MCF 10A (cell line): ENCODE measurements around the gene ZSCAN22. TPM values are rescaled to one million over a fixed set of nuclear protein-coding genes. Genes with fewer than 3 reads are reported as not detected.
"Not testable (repeated sequence)": the region's sequence is repeated elsewhere in the genome, so short reads cannot be mapped to it uniquely, and the experiment has no call there.

Experiments
- BruUV-seq: library from RNA; stranded (reverse); fragments of 400-500 nt; replicated peaks from 2 replicates; lab custom pipeline; 2021; lab: Mats Ljungman, UMichigan
- CTCF ChIA-PET: fragments of 300-600 bp; sonication (Branson Sonifier 250); formaldehyde crosslinking; extraction: SDS; loops from one replicate; lab custom pipeline; 2021; ENCODE audit warnings: antibody characterized with exemption, inconsistent platforms; lab: Yijun Ruan, JAX
- POLR2A ChIA-PET: fragments of 300-600, 350-650 bp; sonication (Branson Sonifier 250); formaldehyde crosslinking; extraction: SDS; loops from one replicate; lab custom pipeline; 2020; ENCODE audit warnings: antibody characterized with exemption, inconsistent platforms; lab: Yijun Ruan, JAX
- DNase-seq: peaks from one replicate; pipeline ENCODE4 v3.0.0-alpha.2; 2018; ENCODE audit not compliant: unreplicated experiment
- H3K27ac Mint-ChIP-seq: one replicate; pipeline ENCODE4 v1.8.0; 2022; ENCODE audit warnings: mild to moderate bottlenecking, low read depth, mixed read lengths; ENCODE audit not compliant: unreplicated experiment
- H3K27me3 Mint-ChIP-seq: one replicate; pipeline ENCODE4 v1.8.0; 2022; ENCODE audit warnings: mixed read lengths; ENCODE audit not compliant: insufficient read depth, unreplicated experiment
- H3K36me3 Mint-ChIP-seq: one replicate; pipeline ENCODE4 v1.8.0; 2022; ENCODE audit warnings: mild to moderate bottlenecking, moderate library complexity, mixed read lengths; ENCODE audit not compliant: insufficient read depth, unreplicated experiment
- H3K4me1 Mint-ChIP-seq: one replicate; pipeline ENCODE4 v1.8.0; 2022; ENCODE audit warnings: mixed read lengths; ENCODE audit not compliant: insufficient read depth, unreplicated experiment
- H3K4me3 Mint-ChIP-seq: one replicate; pipeline ENCODE4 v1.8.0; 2022; ENCODE audit warnings: mild to moderate bottlenecking, moderate library complexity, mixed read lengths; ENCODE audit not compliant: unreplicated experiment
- H3K9me3 Mint-ChIP-seq: one replicate; pipeline ENCODE4 v1.8.0; 2022; ENCODE audit warnings: mixed read lengths; ENCODE audit not compliant: unreplicated experiment
- intact Hi-C: fragments of 100-400 bp; cut with micrococcal nuclease; formaldehyde crosslinking; loops from 2 replicates; pipeline ENCODE4 v1.14.1; 2022
- total RNA-seq: library from RNA; stranded (reverse); gene quantifications from 2 replicates; pipeline ENCODE4 v1.2.3, GENCODE V29; 2022
- TF ChIP-seq, protein P1 (sequence below): fragments of 200-600 bp; IDR thresholded peaks from one replicate; pipeline ENCODE4 v1.8.0; 2022; ENCODE audit warnings: antibody characterized with exemption, mild to moderate bottlenecking; ENCODE audit not compliant: unreplicated experiment

ZSCAN22 gene
- total RNA-seq, 1 experiment from 2014 or later, result 3.8 TPM

DNA sequence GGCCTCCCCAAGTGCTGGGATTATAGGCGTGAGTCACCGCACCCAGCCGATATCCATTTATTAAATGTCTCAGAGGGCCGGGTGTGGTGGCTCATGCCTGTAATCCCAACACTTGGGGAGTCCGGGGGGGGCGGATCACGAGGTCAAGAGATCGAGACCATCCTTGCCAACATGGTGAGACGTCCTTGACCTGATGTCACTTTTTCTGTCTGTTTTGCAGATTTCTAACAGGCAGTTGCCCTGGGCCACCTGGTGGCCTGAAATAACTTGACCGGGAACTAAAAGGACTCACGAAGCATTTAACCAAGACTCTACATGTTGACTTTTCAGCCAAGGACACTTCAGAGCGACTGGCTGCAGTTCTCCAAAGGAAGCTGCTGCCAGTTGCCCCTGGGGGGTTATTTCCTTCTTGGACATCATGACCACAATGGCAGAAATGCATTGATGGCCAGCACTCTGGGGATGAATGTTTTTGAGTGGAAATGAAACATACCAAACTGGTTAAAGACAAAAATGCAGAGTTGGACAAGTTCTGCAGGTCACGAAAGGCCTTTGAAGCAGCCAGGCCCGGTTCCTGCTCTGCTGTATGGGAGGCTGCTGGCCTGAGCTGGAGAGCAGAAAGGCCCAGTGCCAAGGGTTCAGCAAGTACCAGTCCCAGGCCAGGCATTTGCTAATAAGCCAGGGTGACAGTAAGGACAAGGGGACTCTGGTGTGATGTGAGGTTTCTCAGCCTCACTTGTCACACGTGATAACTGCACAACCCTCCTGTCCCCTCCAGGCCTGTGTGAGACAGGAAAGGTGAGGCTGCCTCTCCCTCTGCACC lies 45.7 kb downstream of the ZSCAN22 start:
- no peaks in the 10 kb centered on the region for H3K36me3 Mint-ChIP-seq
- no peaks in the 10 kb centered on the region for H3K27me3 Mint-ChIP-seq
- TF ChIP-seq, protein P1, sequence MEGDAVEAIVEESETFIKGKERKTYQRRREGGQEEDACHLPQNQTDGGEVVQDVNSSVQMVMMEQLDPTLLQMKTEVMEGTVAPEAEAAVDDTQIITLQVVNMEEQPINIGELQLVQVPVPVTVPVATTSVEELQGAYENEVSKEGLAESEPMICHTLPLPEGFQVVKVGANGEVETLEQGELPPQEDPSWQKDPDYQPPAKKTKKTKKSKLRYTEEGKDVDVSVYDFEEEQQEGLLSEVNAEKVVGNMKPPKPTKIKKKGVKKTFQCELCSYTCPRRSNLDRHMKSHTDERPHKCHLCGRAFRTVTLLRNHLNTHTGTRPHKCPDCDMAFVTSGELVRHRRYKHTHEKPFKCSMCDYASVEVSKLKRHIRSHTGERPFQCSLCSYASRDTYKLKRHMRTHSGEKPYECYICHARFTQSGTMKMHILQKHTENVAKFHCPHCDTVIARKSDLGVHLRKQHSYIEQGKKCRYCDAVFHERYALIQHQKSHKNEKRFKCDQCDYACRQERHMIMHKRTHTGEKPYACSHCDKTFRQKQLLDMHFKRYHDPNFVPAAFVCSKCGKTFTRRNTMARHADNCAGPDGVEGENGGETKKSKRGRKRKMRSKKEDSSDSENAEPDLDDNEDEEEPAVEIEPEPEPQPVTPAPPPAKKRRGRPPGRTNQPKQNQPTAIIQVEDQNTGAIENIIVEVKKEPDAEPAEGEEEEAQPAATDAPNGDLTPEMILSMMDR, result peak; percentile 9
- H3K9me3 Mint-ChIP-seq, result no peaks in the 10 kb centered on the region
- DNase-seq, result no peak
- H3K27ac Mint-ChIP-seq, result no peak overlapping the region
- no peaks in the 10 kb centered on the region for H3K4me1 Mint-ChIP-seq
- no TSS peak for BruUV-seq
- no peak overlapping the region for H3K4me3 Mint-ChIP-seq
- intact Hi-C loops, result loop anchor here (5.0 kb wide), 1 partner anchor 965 kb away; no protein-coding TSS in a partner anchor
- ChIA-PET POLR2A (interaction anchor here (0.7 to 0.9 kb wide), 2 partner anchors 9 to 902 kb away, joined by 5 read pairs; partner anchors contain the start of gene ZNF497), CTCF (interaction anchor here (0.7 to 1.0 kb wide), 3 partner anchors 9 to 1961 kb away, joined by 3 to 4 read pairs (median 4); partner anchors contain the start of gene ZNF497)

DNA sequence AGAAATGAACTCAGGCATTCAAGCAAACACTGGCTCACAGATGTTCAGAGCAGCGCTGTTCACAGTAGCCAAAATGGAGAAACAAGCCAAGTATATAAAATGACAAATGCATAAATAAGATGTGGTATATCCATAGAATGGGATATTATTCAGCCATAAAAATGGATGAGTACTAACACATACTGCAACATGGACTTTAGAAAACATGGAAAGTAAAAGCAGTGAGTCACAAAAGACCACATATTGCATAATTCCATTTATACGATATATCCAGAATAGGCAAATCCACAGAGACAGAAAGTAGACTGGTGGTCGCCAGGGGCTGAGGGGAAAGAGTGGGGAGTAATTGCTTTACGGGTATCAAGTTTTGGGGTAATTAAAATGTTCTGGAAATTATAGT lies 47.4 kb downstream of the ZSCAN22 start:
- Mint-ChIP-seq H3K36me3 (no peaks in the 10 kb centered on the region), H3K27me3 (no peaks in the 10 kb centered on the region), H3K27ac (no peak overlapping the region), H3K9me3 (no peaks in the 10 kb centered on the region), H3K4me3 (no peak overlapping the region), H3K4me1 (no peaks in the 10 kb centered on the region)
- TF ChIP-seq, protein P1, result no peak
- BruUV-seq, result no TSS peak
- DNase-seq, result peak; percentile 32
- intact Hi-C loops, result loop anchor here (5.0 kb wide), 1 partner anchor 967 kb away; no protein-coding TSS in a partner anchor
- ChIA-PET POLR2A (no interaction called here), CTCF (interaction anchor here (1.3 kb wide), 1 partner anchor 11 kb away, joined by 11 read pairs; the partner anchor contains the start of gene ZNF497)

DNA sequence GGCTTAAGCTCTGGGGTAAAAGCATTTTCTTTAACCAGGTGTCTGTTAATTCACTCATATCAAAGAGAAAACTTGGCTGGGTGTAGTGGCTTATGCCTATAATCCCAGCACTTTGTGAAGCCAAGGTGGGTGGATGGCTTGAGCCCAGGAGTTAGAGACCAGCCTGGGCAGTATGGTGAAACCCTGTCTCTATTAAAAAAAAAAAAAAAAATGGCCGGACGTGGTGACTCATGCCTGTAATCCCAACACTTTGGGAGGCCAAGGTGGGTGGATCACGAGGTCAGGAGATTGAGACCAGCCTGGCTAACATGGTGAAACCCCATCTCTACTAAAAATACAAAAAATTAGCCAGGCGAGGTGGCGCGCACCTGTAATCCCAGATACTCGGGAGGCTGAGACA lies 49.9 kb downstream of the ZSCAN22 start:
- BruUV-seq, H3K4me3 Mint-ChIP-seq, H3K9me3 Mint-ChIP-seq, H3K27ac Mint-ChIP-seq, intact Hi-C loops, H3K27me3 Mint-ChIP-seq: not testable (repeated sequence)
- peaks cover 12% of the 10 kb centered on the region for H3K4me1 Mint-ChIP-seq
- ChIA-PET POLR2A (interaction anchor here (0.6 to 3.1 kb wide), 2 partner anchors 11 to 14 kb away, joined by 3 to 10 read pairs; partner anchors contain the start of gene ZNF497), CTCF (interaction anchor here (1.0 kb wide), 1 partner anchor 13 kb away, joined by 3 read pairs; no protein-coding TSS in a partner anchor)
- DNase-seq, result peak; percentile 38
- H3K36me3 Mint-ChIP-seq, result peaks cover 14% of the 10 kb centered on the region

DNA sequence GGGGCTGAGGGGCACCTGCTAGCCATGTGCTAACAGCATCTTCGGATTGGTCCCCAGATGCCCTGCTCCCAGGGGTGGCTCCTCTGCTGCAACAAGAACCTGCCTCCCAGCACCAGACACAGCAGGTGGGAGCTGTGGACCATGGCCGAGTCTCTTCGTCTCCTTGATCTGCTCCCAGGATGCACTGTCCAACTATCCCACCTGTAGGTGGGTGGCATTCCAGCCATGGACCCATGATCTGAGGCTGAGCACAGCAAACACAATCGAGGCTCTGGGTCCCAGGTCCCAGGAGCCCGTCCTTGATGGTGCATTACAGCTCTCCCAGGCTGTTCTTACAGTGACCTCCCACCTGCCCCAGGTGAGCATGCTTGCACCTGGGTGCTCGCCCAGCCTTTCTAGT lies 52.5 kb downstream of the ZSCAN22 start:
- TF ChIP-seq, protein P1, result no peak
- ChIA-PET CTCF (interaction anchor here (0.6 to 1.3 kb wide), 3 partner anchors 10 to 141 kb away, joined by 3 to 6 read pairs (median 4); partner anchors contain the start of gene ZBTB45), POLR2A (interaction anchor here (0.7 to 1.7 kb wide), 6 partner anchors 15 to 141 kb away, joined by 3 to 22 read pairs (median 6); partner anchors contain the start of genes ZBTB45, ZNF497, ZNF584 and ZSCAN22)
- Mint-ChIP-seq H3K4me1 (peaks cover 12% of the 10 kb centered on the region), H3K9me3 (no peaks in the 10 kb centered on the region), H3K27me3 (no peaks in the 10 kb centered on the region), H3K27ac (no peak overlapping the region), H3K4me3 (peak overlapping the region; percentile 94), H3K36me3 (peaks cover 20% of the 10 kb centered on the region)
- BruUV-seq, result no TSS peak
- intact Hi-C loops, result no loop called here
- no peak for DNase-seq
